HEK293T (cell line): Measurements from ENCODE around the gene GHRHR.

ENCODE experiments used
- CTCF ChIA-PET: fragments of 350-600 bp; formaldehyde crosslinking; extraction: SDS; loops from one replicate; lab custom pipeline; 2021; ENCODE audit warnings: antibody characterized with exemption, inconsistent platforms; lab: Yijun Ruan, JAX
- POLR2A ChIA-PET: fragments of 350-600 bp; formaldehyde crosslinking; extraction: SDS; loops from one replicate; lab custom pipeline; 2020; ENCODE audit warnings: antibody characterized with exemption, inconsistent platforms; lab: Yijun Ruan, JAX
- DNase-seq: peaks from one replicate; pipeline ENCODE4 v3.0.0; 2012; ENCODE audit warnings: mixed read lengths; ENCODE audit errors: extremely low spot score
- ARNT ChIP-seq: fragments of 450-650 bp; IDR thresholded peaks from 2 replicates; pipeline ENCODE4 v1.6.1; 2017; ENCODE audit warnings: mild to moderate bottlenecking
- BHLHE40 ChIP-seq: fragments of 450-650 bp; IDR thresholded peaks from 2 replicates; pipeline ENCODE4 v1.6.1; 2016; ENCODE audit warnings: mild to moderate bottlenecking, moderate library complexity, borderline replicate concordance
- CTBP1 ChIP-seq: fragments of 450-650 bp; IDR thresholded peaks from 2 replicates; pipeline ENCODE4 v1.6.1; 2016; ENCODE audit warnings: borderline replicate concordance
- ELF4 ChIP-seq: fragments of 450-650 bp; IDR thresholded peaks from 2 replicates; pipeline ENCODE4 v1.6.1; 2017; ENCODE audit warnings: antibody characterized with exemption
- FOXA1 ChIP-seq: fragments of 450-650 bp; IDR thresholded peaks from 2 replicates; pipeline ENCODE4 v1.6.1; 2016; ENCODE audit warnings: mild to moderate bottlenecking
- FOXK2 ChIP-seq: fragments of 450-650 bp; IDR thresholded peaks from 2 replicates; pipeline ENCODE4 v1.6.1; 2016; ENCODE audit warnings: mild to moderate bottlenecking
- FOXM1 ChIP-seq: fragments of 450-650 bp; IDR thresholded peaks from 2 replicates; pipeline ENCODE4 v1.6.1; 2017; ENCODE audit warnings: mild to moderate bottlenecking, borderline replicate concordance
- HDGF ChIP-seq: fragments of 450-650 bp; IDR thresholded peaks from 2 replicates; pipeline ENCODE4 v1.6.1; 2017; ENCODE audit warnings: antibody characterized with exemption, borderline replicate concordance
- L3MBTL2 ChIP-seq: fragments of 450-650 bp; conservative IDR thresholded peaks from 2 replicates; pipeline ENCODE4 v1.6.1; 2016; ENCODE audit warnings: mild to moderate bottlenecking
- LEF1 ChIP-seq: fragments of 450-650 bp; IDR thresholded peaks from 2 replicates; pipeline ENCODE4 v1.6.1; 2017; ENCODE audit warnings: mild to moderate bottlenecking, borderline replicate concordance
- NFRKB ChIP-seq: fragments of 450-650 bp; IDR thresholded peaks from 2 replicates; pipeline ENCODE4 v1.6.1; 2016; ENCODE audit warnings: mild to moderate bottlenecking, moderate library complexity
- SP1 ChIP-seq: fragments of 450-650 bp; IDR thresholded peaks from 2 replicates; pipeline ENCODE4 v1.6.1; 2017
- SUZ12 ChIP-seq: fragments of 450-650 bp; IDR thresholded peaks from 2 replicates; pipeline ENCODE4 v1.6.1; 2016; ENCODE audit warnings: mild to moderate bottlenecking
- TARDBP ChIP-seq: fragments of 450-650 bp; IDR thresholded peaks from 2 replicates; pipeline ENCODE4 v1.6.1; 2016
- ZNF384 ChIP-seq: fragments of 450-650 bp; IDR thresholded peaks from 2 replicates; pipeline ENCODE4 v1.6.1; 2016
- TF ChIP-seq, protein P1 (sequence below): fragments of 450-650 bp; IDR thresholded peaks from 2 replicates; pipeline ENCODE4 v1.6.1; 2016

GHRHR gene

DNA sequence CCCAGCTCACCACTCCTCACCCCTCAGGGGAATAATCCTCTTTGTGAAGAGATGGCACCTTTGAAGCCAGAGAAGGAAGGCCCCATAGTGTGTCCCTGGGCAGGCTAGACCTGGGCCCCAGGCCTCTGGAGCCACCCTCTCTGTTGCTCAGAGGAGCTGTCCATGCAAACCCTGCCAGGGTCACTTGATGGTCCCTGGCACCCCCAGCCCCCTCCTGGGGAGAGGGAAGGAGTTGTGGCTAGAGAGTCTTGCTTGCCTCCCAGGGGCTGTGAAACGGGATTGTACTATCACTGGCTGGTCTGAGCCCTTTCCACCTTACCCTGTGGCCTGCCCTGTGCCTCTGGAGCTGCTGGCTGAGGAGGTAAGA, 5.8 kb downstream of the GHRHR start:
- ChIA-PET CTCF (interaction anchor here (0.6 kb wide), 1 partner anchor 12 kb away, joined by 3 read pairs; no protein-coding TSS in a partner anchor), POLR2A (no interaction called here)
- no peak for TF ChIP-seq LEF1
- no peak for TF ChIP-seq BHLHE40
- TF ChIP-seq, protein P1, sequence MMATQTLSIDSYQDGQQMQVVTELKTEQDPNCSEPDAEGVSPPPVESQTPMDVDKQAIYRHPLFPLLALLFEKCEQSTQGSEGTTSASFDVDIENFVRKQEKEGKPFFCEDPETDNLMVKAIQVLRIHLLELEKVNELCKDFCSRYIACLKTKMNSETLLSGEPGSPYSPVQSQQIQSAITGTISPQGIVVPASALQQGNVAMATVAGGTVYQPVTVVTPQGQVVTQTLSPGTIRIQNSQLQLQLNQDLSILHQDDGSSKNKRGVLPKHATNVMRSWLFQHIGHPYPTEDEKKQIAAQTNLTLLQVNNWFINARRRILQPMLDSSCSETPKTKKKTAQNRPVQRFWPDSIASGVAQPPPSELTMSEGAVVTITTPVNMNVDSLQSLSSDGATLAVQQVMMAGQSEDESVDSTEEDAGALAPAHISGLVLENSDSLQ: no peak
- TF ChIP-seq CTBP1: no peak
- TF ChIP-seq L3MBTL2: no peak
- no peak for TF ChIP-seq FOXA1
- no peak for TF ChIP-seq FOXM1
- no peak for TF ChIP-seq ZNF384
- no peak for TF ChIP-seq NFRKB
- no peak for TF ChIP-seq FOXK2
- no peak for TF ChIP-seq SUZ12
- TF ChIP-seq SP1: no peak
- TF ChIP-seq HDGF: no peak
- no peak for TF ChIP-seq ARNT
- TF ChIP-seq ELF4: no peak
- no peak for TF ChIP-seq TARDBP
- no peak for DNase-seq

GRCh38 chr7:30970074-30970473, 6.3 kb downstream of the GHRHR start:
- POLR2A ChIA-PET: no interaction called here
- CTCF ChIA-PET: interaction anchor here (0.6 to 2.2 kb wide), 3 partner anchors 11 to 153 kb away, joined by 3 to 12 read pairs (median 3); no protein-coding TSS in a partner anchor
- no peak for TF ChIP-seq L3MBTL2
- DNase-seq: peak; percentile 1

DNA sequence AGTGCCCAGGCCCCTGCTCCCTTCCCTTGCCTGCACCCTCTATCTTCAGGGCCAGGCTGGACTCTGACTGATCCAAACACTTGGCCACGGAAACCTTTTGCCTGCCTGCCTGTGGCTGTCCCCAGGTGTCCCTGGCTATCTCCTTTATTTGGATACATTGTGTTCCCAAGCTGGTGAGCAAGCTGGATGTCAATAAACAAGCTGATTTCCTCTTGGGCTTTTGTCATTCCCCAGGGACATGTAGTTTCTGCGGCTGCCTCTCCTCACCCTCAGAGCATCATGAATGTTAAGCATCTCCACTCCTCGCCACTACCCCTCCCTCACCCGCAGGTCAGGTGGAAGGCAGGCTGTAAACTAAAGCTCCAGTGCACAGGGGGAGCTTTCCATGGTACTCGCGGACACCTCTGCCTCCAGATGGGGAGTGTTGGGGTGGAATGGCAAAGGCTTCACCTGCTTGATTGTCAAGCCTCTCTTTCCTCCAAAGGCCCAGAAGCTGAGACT, 6.9 kb downstream of the GHRHR start:
- ChIA-PET CTCF (interaction anchor here (0.8 to 2.2 kb wide), 2 partner anchors 32 to 152 kb away, joined by 3 to 12 read pairs; no protein-coding TSS in a partner anchor), POLR2A (no interaction called here)
- peak; percentile 8 for DNase-seq

DNA sequence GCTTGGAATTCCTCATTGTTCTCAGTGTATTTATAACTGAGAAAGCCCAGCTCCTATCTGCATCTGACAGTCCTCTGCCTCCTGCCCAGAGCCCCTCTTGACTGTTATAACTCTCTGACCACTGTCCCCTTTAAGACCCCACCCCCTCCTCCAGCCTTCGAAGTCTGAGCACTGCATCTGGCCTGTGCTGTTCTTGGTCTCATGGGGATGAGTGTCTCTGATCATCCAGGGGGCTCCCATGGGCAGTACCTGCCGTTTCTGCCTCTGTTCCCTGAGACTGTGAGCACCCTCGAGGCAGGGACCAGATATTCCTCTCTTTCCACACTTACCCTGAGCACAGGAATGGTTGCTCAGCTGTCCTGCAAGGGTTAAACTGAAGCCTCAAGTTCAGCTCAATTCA, 7.7 kb downstream of the GHRHR start:
- CTCF ChIA-PET: interaction anchor here (2.2 kb wide), 1 partner anchor 33 kb away, joined by 12 read pairs; no protein-coding TSS in a partner anchor

More for the DNA sequence above, 6.9 kb downstream of the GHRHR start:
- TF ChIP-seq FOXA1 (no peak), SP1 (no peak), ELF4 (no peak), NFRKB (no peak)

DNA sequence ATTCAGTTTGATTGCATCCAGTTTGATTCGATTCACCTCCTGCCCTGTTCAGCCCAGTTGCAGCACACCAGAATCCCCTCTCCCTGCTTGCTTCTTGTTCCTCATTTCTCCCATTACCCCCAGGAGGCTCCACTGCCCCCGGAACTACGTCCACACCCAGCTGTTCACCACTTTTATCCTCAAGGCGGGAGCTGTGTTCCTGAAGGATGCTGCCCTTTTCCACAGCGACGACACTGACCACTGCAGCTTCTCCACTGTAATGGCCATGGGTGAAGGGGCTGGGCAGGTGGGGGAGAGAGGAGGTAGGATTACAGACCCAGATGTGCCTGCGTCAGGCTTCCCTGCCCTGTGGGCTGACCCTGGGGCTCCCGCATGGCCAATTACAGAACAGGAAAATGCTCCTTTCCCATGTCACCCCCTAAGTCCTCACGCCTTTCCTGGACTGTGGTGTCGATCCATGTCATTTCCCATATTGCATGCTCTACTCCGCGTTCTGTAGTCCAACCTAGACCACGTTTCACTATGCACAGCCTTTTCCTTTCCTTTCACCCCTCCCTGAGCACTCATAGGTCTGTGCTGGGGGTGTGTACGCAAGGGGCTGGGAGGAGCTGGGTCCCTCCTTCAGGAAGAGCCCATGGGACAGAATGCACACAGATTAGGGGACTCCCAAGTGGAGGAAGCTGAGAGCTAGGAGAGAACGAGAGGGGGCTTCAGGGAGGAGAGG, 8.2 kb downstream of the GHRHR start:
- TF ChIP-seq BHLHE40: no peak
- DNase-seq: no peak
- POLR2A ChIA-PET: no interaction called here
- CTCF ChIA-PET: interaction anchor here (2.2 kb wide), 1 partner anchor 33 kb away, joined by 12 read pairs; no protein-coding TSS in a partner anchor

More for the DNA sequence above, 7.7 kb downstream of the GHRHR start:
- POLR2A ChIA-PET: no interaction called here
- TF ChIP-seq FOXM1 (no peak), CTBP1 (no peak), FOXK2 (no peak), TARDBP (no peak), ZNF384 (no peak), ELF4 (no peak), BHLHE40 (no peak), L3MBTL2 (no peak)
- DNase-seq: no peak

- TF ChIP-seq LEF1: no peak
- TF ChIP-seq, protein P1: no peak
- no peak for TF ChIP-seq NFRKB
- ChIA-PET POLR2A (interaction anchor here (1.0 kb wide), 1 partner anchor 10 kb away, joined by 5 read pairs; no protein-coding TSS in a partner anchor), CTCF (interaction anchor here (0.7 to 2.6 kb wide), 4 partner anchors 10 to 172 kb away, joined by 3 to 7 read pairs (median 4); no protein-coding TSS in a partner anchor)
- DNase-seq: no peak
Observed at GRCh38 chr7:30973292-30973691, 9.5 kb downstream of the GHRHR start.

GRCh38 chr7:30973791-30974604, 10.2 kb downstream of the GHRHR start:
- ChIA-PET CTCF (interaction anchor here (0.7 to 2.6 kb wide), 5 partner anchors 10 to 172 kb away, joined by 3 to 7 read pairs (median 3); no protein-coding TSS in a partner anchor), POLR2A (interaction anchor here (1.0 kb wide), 1 partner anchor 10 kb away, joined by 5 read pairs; no protein-coding TSS in a partner anchor)
- TF ChIP-seq ZNF384: no peak
- no peak for TF ChIP-seq LEF1
- no peak for TF ChIP-seq HDGF
- TF ChIP-seq SUZ12: no peak
- no peak for TF ChIP-seq NFRKB
- no peak for TF ChIP-seq FOXK2
- no peak for TF ChIP-seq FOXM1
- TF ChIP-seq CTBP1: no peak
- no peak for TF ChIP-seq TARDBP
- no peak for TF ChIP-seq ARNT
- DNase-seq: no peak
